K562 (cell line): Measurements from ENCODE around the gene CREBL2. TPM values are rescaled to one million over a fixed set of nuclear protein-coding genes. Genes with fewer than 3 reads are reported as not detected.

Experiments used
- ATAC-seq: fragments of 200-7000 bp; cut with Tn5 transposase; 3 replicates; pipeline ENCODE4 v1.9.1; 2020; ENCODE audit warnings: moderate library complexity
- Bru-seq: library from RNA; stranded (reverse); fragments of 400-500 nt; gene quantifications from one replicate; lab custom pipeline; 2021; lab: Mats Ljungman, UMichigan
- BruChase-seq, 2 experiments: library from RNA; stranded (reverse); fragments of 400-500 nt; gene quantifications; one replicate each; lab custom pipeline; 2021; lab: Mats Ljungman, UMichigan
- BruUV-seq: library from RNA; stranded (reverse); fragments of 400-500 nt; replicated peaks from 2 replicates; lab custom pipeline; 2021; lab: Mats Ljungman, UMichigan
- CTCF ChIA-PET: fragments of 300-600 bp; formaldehyde crosslinking; extraction: SDS; loops from one replicate; lab custom pipeline; 2021; ENCODE audit warnings: low intra/inter-chr PET ratio; lab: Yijun Ruan, JAX
- POLR2A ChIA-PET: fragments of 300-600, 350-650 bp; sonication (Branson Sonifier 250); formaldehyde crosslinking; extraction: SDS; loops from one replicate; lab custom pipeline; 2021; ENCODE audit warnings: antibody characterized with exemption, inconsistent platforms; lab: Yijun Ruan, JAX
- DNase-seq, 4 experiments: peaks; one replicate each; pipeline versions ENCODE4 v3.0.0 to v3.0.0-alpha.2; 2011 to 2018; ENCODE audit warnings: low spot score in 3 of 4, mixed read lengths in 3 of 4; ENCODE audit errors: extremely low read depth in 1 of 4
- FAIRE-seq: peaks from 2 replicates; lab custom pipeline; 2011; peaks lifted over from hg19 to GRCh38; lab: Jason Lieb, UNC
- H2AFZ ChIP-seq: 2 replicates; pipeline ENCODE4 v1.6.0; 2011; ENCODE audit warnings: low read depth, low read length, control low read depth, inconsistent platforms
- H3K27ac ChIP-seq: fragments of 200-600 bp; 3 replicates; pipeline ENCODE4 v1.8.0; 2011; ENCODE audit warnings: low read depth, mild to moderate bottlenecking, control low read depth, inconsistent platforms, low read length, moderate library complexity, mixed read lengths; ENCODE audit errors: extremely low read depth
- H3K27me3 ChIP-seq, 2 experiments: fragments of 300-600 bp in 1 of 2; 2 replicates in 1 of 2; 3 replicates in 1 of 2; pipeline versions ENCODE4 v1.6.0 to v1.8.0; 2011; ENCODE audit warnings: inconsistent platforms in 2 of 2, low read length in 2 of 2, mild to moderate bottlenecking in 1 of 2, mixed read lengths in 1 of 2, moderate library complexity in 1 of 2; ENCODE audit not compliant: control insufficient read depth in 2 of 2, insufficient read depth in 2 of 2
- H3K36me3 ChIP-seq: fragments of 300-600 bp; 3 replicates; pipeline ENCODE4 v1.8.0; 2011; ENCODE audit warnings: mild to moderate bottlenecking, low read length, inconsistent platforms; ENCODE audit not compliant: control insufficient read depth, insufficient read depth
- H3K4me1 ChIP-seq, 2 experiments: fragments of 200-600 bp in 1 of 2; replicated peaks in 1 of 2; 2 replicates in 1 of 2; 3 replicates in 1 of 2; pipeline versions ENCODE4 v1.5.1 to v1.8.0; 2011; ENCODE audit warnings: inconsistent platforms in 2 of 2, low read length in 2 of 2, mild to moderate bottlenecking in 1 of 2, mixed read lengths in 1 of 2, moderate library complexity in 1 of 2; ENCODE audit not compliant: control insufficient read depth in 2 of 2, insufficient read depth in 2 of 2
- H3K4me2 ChIP-seq: 2 replicates; pipeline ENCODE4 v1.6.1; 2011; ENCODE audit warnings: low read length, control low read depth, inconsistent platforms, mixed read lengths; ENCODE audit not compliant: insufficient read depth
- H3K4me3 ChIP-seq: fragments of 200-600 bp; sonication (generic), shearing (Covaris generic); 2 replicates; pipeline ENCODE4 v1.5.1; 2016; ENCODE audit warnings: control low read depth, inconsistent platforms
- H3K79me2 ChIP-seq: fragments of 200-600 bp; 3 replicates; pipeline ENCODE4 v1.8.0; 2011; ENCODE audit warnings: low read length, inconsistent platforms; ENCODE audit not compliant: control insufficient read depth, insufficient read depth
- H3K9ac ChIP-seq, 2 experiments: 2 replicates each; pipeline versions ENCODE4 v1.6.0 to v1.6.1; 2011; ENCODE audit warnings: low read depth in 2 of 2, low read length in 2 of 2, control low read depth in 1 of 2, inconsistent platforms in 1 of 2, mild to moderate bottlenecking in 1 of 2, mixed read lengths in 1 of 2; ENCODE audit not compliant: insufficient read depth in 1 of 2
- H3K9me1 ChIP-seq: one replicate; pipeline ENCODE4 v1.6.0; 2011; ENCODE audit warnings: inconsistent platforms, mild to moderate bottlenecking, low read length, moderate library complexity; ENCODE audit not compliant: control insufficient read depth, insufficient read depth
- H3K9me3 ChIP-seq: replicated peaks from 2 replicates; pipeline ENCODE4 v1.5.1; 2011; ENCODE audit warnings: low read depth, low read length, inconsistent platforms; ENCODE audit not compliant: control insufficient read depth, insufficient read depth
- H4K20me1 ChIP-seq: replicated peaks from 2 replicates; pipeline ENCODE4 v1.6.1; 2011; ENCODE audit warnings: low read length, inconsistent platforms, mixed read lengths; ENCODE audit not compliant: control insufficient read depth, insufficient read depth
- CBFA2T2 ChIP-seq: fragments of 450-650 bp; conservative IDR thresholded peaks from 2 replicates; pipeline ENCODE4 v1.6.1; 2017; ENCODE audit warnings: mild to moderate bottlenecking
- CHCHD3 ChIP-seq: fragments of 250-450 bp; sonication (Bioruptor Pico); IDR thresholded peaks from 2 replicates; pipeline ENCODE4 v2.1.2; 2022; ENCODE audit warnings: mild to moderate bottlenecking
- HNRNPK ChIP-seq: fragments of 200-400 bp; formaldehyde crosslinking; IDR thresholded peaks from one replicate; pipeline ENCODE4 v1.6.1; 2018; ENCODE audit warnings: mild to moderate bottlenecking, low read depth, low read length; ENCODE audit not compliant: poor library complexity, severe bottlenecking
- L3MBTL2 ChIP-seq: fragments of 450-650 bp; IDR thresholded peaks from 2 replicates; pipeline ENCODE4 v1.6.1; 2016; ENCODE audit warnings: mild to moderate bottlenecking, moderate library complexity
- NR4A1 ChIP-seq, 2 experiments: fragments of 250-450 bp in 1 of 2; fragments of 450-650 bp in 1 of 2; sonication (Bioruptor Pico) in 1 of 2; IDR thresholded peaks; 2 replicates each; pipeline versions ENCODE4 v1.4.0 to v1.6.1; 2016 to 2020; ENCODE audit warnings: mild to moderate bottlenecking in 2 of 2, missing compliant biosample characterization in 1 of 2, missing genetic modification characterization in 1 of 2, moderate library complexity in 1 of 2
- PTTG1 ChIP-seq: fragments of 450-650 bp; IDR thresholded peaks from 2 replicates; pipeline ENCODE4 v1.6.1; 2016; ENCODE audit warnings: low read depth, mild to moderate bottlenecking, missing genetic modification characterization, missing compliant biosample characterization
- RBFOX2 ChIP-seq: fragments of 200-400 bp; formaldehyde crosslinking; IDR thresholded peaks from 2 replicates; pipeline ENCODE4 v1.6.1; 2017; ENCODE audit warnings: low read depth, mild to moderate bottlenecking, low read length, moderate library complexity
- RCOR1 ChIP-seq, 2 experiments: IDR thresholded peaks; 2 replicates each; pipeline ENCODE4 v1.6.1; 2012; ENCODE audit warnings: low read depth in 2 of 2, low read length in 2 of 2, borderline replicate concordance in 1 of 2, improper control_type of control experiment in 1 of 2
- RNF2 ChIP-seq: sonication (generic); IDR thresholded peaks from 2 replicates; pipeline ENCODE4 v1.6.1; 2016
- TSC22D4 ChIP-seq: fragments of 450-650 bp; IDR thresholded peaks from 2 replicates; pipeline ENCODE4 v1.6.1; 2016; ENCODE audit warnings: missing genetic modification characterization, missing biosample characterization, control low read depth
- ZNF224 ChIP-seq: sonication (generic); formaldehyde crosslinking; IDR thresholded peaks from 2 replicates; pipeline ENCODE4 v1.8.0; 2022; ENCODE audit warnings: mild to moderate bottlenecking, missing genetic modification reagents
- ZNF263 ChIP-seq: sonication (generic); formaldehyde crosslinking; IDR thresholded peaks from 2 replicates; pipeline ENCODE4 v1.8.0; 2022; ENCODE audit warnings: mild to moderate bottlenecking, missing genetic modification reagents, borderline replicate concordance
- ZZZ3 ChIP-seq: fragments of 450-650 bp; IDR thresholded peaks from 2 replicates; pipeline ENCODE4 v1.6.1; 2016; ENCODE audit warnings: antibody characterized with exemption, mild to moderate bottlenecking, moderate library complexity
- WGBS: fragments of 100-300 bp; shearing (Covaris generic); methylation state at CpG from one replicate; pipeline ENCODE4 v1.1.6; 2016; ENCODE audit warnings: low coverage, mixed read lengths; ENCODE audit not compliant: insufficient coverage; ENCODE audit errors: missing lambda C conversion rate; 5-methylcytosine and 5-hydroxymethylcytosine counted together
- in situ Hi-C: fragments of 300-500 bp; cut with MboI; formaldehyde crosslinking; loops from 4 replicates; pipeline ENCODE4 v1.15.0; 2018; ENCODE audit warnings: inconsistent platforms, mixed read lengths
- intact Hi-C: fragments of 100-400 bp; cut with micrococcal nuclease; formaldehyde crosslinking; loops from 2 replicates; pipeline ENCODE4 v1.14.2; 2022
- long read RNA-seq, 3 experiments: library from polyadenylated mRNA in 2 of 3; library from RNA in 1 of 3; unstranded in 2 of 3; stranded (forward) in 1 of 3; transcript quantifications; one replicate each; pipeline ENCODE4 v2.0.0, GENCODE V29; 2019 to 2022
- polyA minus RNA-seq, 3 experiments: library from RNA; depleted of rRNA, polyadenylated mRNA; stranded (reverse); fragments of >200 nt; gene quantifications; 2 replicates each; pipeline ENCODE4 v1.2.3, GENCODE V29; 2011
- polyA plus RNA-seq, 8 experiments: library from polyadenylated mRNA; depleted of rRNA in 4 of 8; stranded (reverse) in 5 of 8; unstranded in 3 of 8; fragments of >200 nt; fragmentation: Nextera tagmentation in 2 of 8; fragmentation: Illumina TruSeq in 1 of 8; extraction: Ambion mirVana in 2 of 8; extraction: Trizol in 1 of 8; gene quantifications; 2 replicates each; pipeline versions ENCODE4 v1.2.1 to v1.2.3, GENCODE V29; 2011 to 2014; ENCODE audit warnings: inconsistent platforms in 1 of 8, missing spikeins in 1 of 8
- total RNA-seq, 7 experiments: library from RNA; depleted of rRNA in 6 of 7; stranded (reverse); fragments of >200 nt in 6 of 7; fragmentation: Illumina TruSeq in 2 of 7; extraction: Trizol in 2 of 7; gene quantifications; 2 replicates each; pipeline versions ENCODE4 v1.2.1 to v1.2.3, GENCODE V29; 2011 to 2021; ENCODE audit warnings: low replicate concordance in 1 of 7
- TF ChIP-seq, protein P1 (sequence below): fragments of 250-450 bp; sonication (Bioruptor Pico); IDR thresholded peaks from 2 replicates; pipeline ENCODE4 v1.5.0; 2020; ENCODE audit warnings: mild to moderate bottlenecking, borderline replicate concordance

CREBL2 gene, protein sequence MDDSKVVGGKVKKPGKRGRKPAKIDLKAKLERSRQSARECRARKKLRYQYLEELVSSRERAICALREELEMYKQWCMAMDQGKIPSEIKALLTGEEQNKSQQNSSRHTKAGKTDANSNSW
- total RNA-seq (2011; cell fraction: chromatin; rRNA removed; ENCODE audit: low replicate concordance) = 2.3 and 3.8 TPM in 2 replicates
- 2.0 and 2.9 TPM in 2 replicates for total RNA-seq (2011; cell fraction: nucleolus; rRNA removed)
- 3.2 and 6.9 TPM in 2 replicates for total RNA-seq (2011; cell fraction: nucleoplasm; rRNA removed)
- total RNA-seq (2014; rRNA removed) (7.3 and 8.9 TPM in 2 replicates), total RNA-seq (2014; rRNA removed; fragmentation: Illumina TruSeq; extraction: Trizol) (5.7 and 6.4 TPM in 2 replicates), total RNA-seq (2015; rRNA removed; fragmentation: Illumina TruSeq; extraction: Trizol) (5.5 and 5.6 TPM in 2 replicates), total RNA-seq (2021) (3.8 and 5.2 TPM in 2 replicates), polyA plus RNA-seq (2011; rRNA removed) (4.7 and 5.2 TPM in 2 replicates), polyA plus RNA-seq (2014; fragmentation: Illumina TruSeq; extraction: Trizol) (4.6 and 5.0 TPM in 2 replicates), polyA plus RNA-seq (2014; fragmentation: Nextera tagmentation; extraction: Ambion mirVana) (1 to 10 TPM; 1.7 to 1.9 TPM), polyA plus RNA-seq (2014; rRNA removed) (2.9 and 4.8 TPM in 2 replicates), polyA minus RNA-seq (2011; rRNA and poly(A)+ RNA removed) (6.3 and 7.0 TPM in 2 replicates), Bru-seq, nascent RNA (percentile 53 among the genes with signal in this experiment), BruChase-seq, experiment 1, labeled RNA remaining after a 2-hour chase (percentile 58 among the genes with signal in this experiment), BruChase-seq, experiment 2, labeled RNA remaining after a 6-hour chase (percentile 59 among the genes with signal in this experiment)
- 2.1 and 3.8 TPM in 2 replicates for polyA plus RNA-seq (2011; cell fraction: cytosol; rRNA removed)
- polyA plus RNA-seq (2011; cell fraction: nucleus; rRNA removed) = 1.8 and 2.6 TPM in 2 replicates
- 4.4 and 7.9 TPM in 2 replicates for polyA plus RNA-seq (2012)
- 2.6 TPM in 2 replicates for polyA minus RNA-seq (2011; cell fraction: cytosol; rRNA and poly(A)+ RNA removed)
- polyA minus RNA-seq (2011; cell fraction: nucleus; rRNA and poly(A)+ RNA removed) = 1.8 and 2.7 TPM in 2 replicates
- long read RNA-seq, experiment 1, transcript CREBL2-201 (4 exons, 3,754 nt) = major isoform, 17 of 27 reads
- long read RNA-seq, experiment 1, partial matches to known transcripts = 4 of 27 reads
- long read RNA-seq, experiment 1, other reads (novel, unspliced or antisense) = 6 of 27 reads
- long read RNA-seq, experiment 2, partial matches to known transcripts = 0 of 9 reads
- long read RNA-seq, experiment 2, other reads (novel, unspliced or antisense) = 5 of 9 reads
- long read RNA-seq, experiment 3, partial matches to known transcripts = 0 of 1 reads
- long read RNA-seq, experiment 3, other reads (novel, unspliced or antisense) = 0 of 1 reads

DNA sequence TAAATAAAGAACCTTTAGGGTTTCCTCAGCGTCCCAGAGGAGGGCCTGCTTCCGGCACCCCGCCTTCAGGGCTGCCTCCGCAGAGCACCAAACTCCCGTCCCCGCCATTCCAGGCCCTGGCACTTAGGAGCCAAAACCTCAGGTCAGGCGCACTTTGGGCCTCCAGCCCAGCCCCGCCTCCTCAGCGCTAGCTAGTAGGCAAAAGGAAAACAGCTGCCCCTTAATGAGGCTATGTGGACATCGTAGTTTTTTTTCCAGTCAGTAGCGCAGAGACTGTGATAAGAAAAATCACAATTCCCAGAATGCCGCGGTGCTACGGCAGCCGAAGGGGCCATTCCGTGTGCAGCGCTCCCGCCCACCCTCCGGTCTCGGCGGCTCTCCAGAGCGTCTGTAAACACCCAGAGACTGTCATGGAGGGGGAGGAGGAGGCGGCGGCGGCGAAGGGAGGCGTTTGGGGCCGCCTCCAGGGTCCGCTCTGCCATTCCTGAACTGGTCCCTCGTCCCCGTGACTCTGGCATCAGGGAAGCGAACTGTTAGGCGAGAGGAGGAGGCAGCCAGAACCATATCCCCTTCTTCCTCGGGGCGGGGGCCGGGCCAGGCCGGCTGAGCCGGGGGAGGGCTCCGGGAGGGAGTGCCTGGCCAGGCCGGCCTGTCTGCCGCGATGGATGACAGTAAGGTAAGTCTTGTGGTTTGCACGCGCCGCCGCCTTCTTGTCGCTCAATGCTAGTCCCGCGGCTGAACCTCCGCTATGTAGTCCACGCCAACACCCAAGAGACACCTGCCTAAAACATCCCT lies at the start of gene CREBL2:
Gene CREBL2 (plus strand): TSS at position 365 of the 795 bp plus-strand sequence. CDS start 297 bp downstream, at position 662.
- Histone ChIP-seq H3K9me3 (no peaks in the 10 kb centered on the region), H3K4me1 (peaks cover 0 to 11% of the 10 kb centered on the region in 2 experiments; a peak in 3 of 5 replicates), H3K9me1 (no peaks in the 10 kb centered on the region), H3K27me3 (no peaks in the 10 kb centered on the region), H3K4me2 (peak within 1 kb of the TSS; percentile 76), H3K36me3 (no peaks in the 10 kb centered on the region), H2AFZ (peak within 1 kb of the TSS; percentile 66), H3K27ac (peak within 1 kb of the TSS; percentile 76), H4K20me1 (no peaks in the 10 kb centered on the region), H3K4me3 (peak within 1 kb of the TSS; percentile 61), H3K9ac (peak within 1 kb of the TSS; percentile 72 to 91), H3K79me2 (no peaks in the 10 kb centered on the region)
- WGBS = 0% methylated on average over 15 of the region's 51 CpGs
- intact Hi-C loops (loop anchor here (5.0 kb wide), 2 partner anchors 49 to 91 kb away; partner anchors contain the start of gene DUSP16), in situ Hi-C loops (no loop called here)
- FAIRE-seq (peak; percentile 94), DNase-seq (peak; percentile 77 to 90 (median 80)), ATAC-seq (peak; percentile 92)
- POLR2A ChIA-PET = interaction anchor here (0.7 to 1.2 kb wide), 5 partner anchors 12 to 262 kb away, joined by 3 to 4 read pairs (median 3); partner anchors contain the start of genes BORCS5 and MANSC1
- BruUV-seq = TSS peak; percentile 72
- CTCF ChIA-PET = interaction anchor here (1.0 kb wide), 1 partner anchor 50 kb away, joined by 3 read pairs; no protein-coding TSS in a partner anchor
- TF ChIP-seq RCOR1 (IDR thresholded peaks at IDR 0.05; ENCODE audit: borderline replicate concordance in 1 of 2, low read depth in 2 of 2, low read length in 2 of 2) (peak in 1 of 2 experiments; percentile 58; a peak in 1 of 4 replicates), ZNF263 (CRISPR knock-in tag) (peak; percentile 58), L3MBTL2 (peak; percentile 46; the same call in 1 of the 2 replicates), ZNF224 (CRISPR knock-in tag) (no peak), HNRNPK (no peak), PTTG1 (tag) (no peak), CBFA2T2 (no peak), ZZZ3 (no peak), RNF2 (peak; percentile 75), TSC22D4 (no peak), NR4A1 (CRISPR knock-in tag; IDR thresholded peaks at IDR 0.05) (no peak), NR4A1 (tag; IDR thresholded peaks at IDR 0.05) (0 out of 2 replicates have a peak, but pooled peaks have one; percentile 27), RBFOX2 (peak; percentile 88), CHCHD3 (CRISPR knock-in tag) (no peak)
- TF ChIP-seq, protein P1, sequence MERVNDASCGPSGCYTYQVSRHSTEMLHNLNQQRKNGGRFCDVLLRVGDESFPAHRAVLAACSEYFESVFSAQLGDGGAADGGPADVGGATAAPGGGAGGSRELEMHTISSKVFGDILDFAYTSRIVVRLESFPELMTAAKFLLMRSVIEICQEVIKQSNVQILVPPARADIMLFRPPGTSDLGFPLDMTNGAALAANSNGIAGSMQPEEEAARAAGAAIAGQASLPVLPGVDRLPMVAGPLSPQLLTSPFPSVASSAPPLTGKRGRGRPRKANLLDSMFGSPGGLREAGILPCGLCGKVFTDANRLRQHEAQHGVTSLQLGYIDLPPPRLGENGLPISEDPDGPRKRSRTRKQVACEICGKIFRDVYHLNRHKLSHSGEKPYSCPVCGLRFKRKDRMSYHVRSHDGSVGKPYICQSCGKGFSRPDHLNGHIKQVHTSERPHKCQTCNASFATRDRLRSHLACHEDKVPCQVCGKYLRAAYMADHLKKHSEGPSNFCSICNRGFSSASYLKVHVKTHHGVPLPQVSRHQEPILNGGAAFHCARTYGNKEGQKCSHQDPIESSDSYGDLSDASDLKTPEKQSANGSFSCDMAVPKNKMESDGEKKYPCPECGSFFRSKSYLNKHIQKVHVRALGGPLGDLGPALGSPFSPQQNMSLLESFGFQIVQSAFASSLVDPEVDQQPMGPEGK (CRISPR knock-in tag) = no peak
